Endothelial cell of umbilical vein (primary cell): ENCODE results near the gene TMEM95. TPM values are rescaled to one million over a fixed set of nuclear protein-coding genes. Genes with fewer than 3 reads are reported as not detected.
"Not testable (repeated sequence)": the region's sequence is repeated elsewhere in the genome, so short reads cannot be mapped to it uniquely, and the experiment has no call there.

Source experiments
- BruUV-seq: library from RNA; stranded (reverse); fragments of 400-500 nt; replicated peaks from 2 replicates; lab custom pipeline; 2021; lab: Mats Ljungman, UMichigan
- CTCF ChIA-PET: fragments of 300-600, 350-600 bp; sonication (Branson Sonifier 250); formaldehyde crosslinking; loops from one replicate; lab custom pipeline; 2021; ENCODE audit warnings: antibody characterized with exemption, inconsistent platforms; lab: Charles Lee
- POLR2A ChIA-PET: fragments of 300-600, 350-600 bp; sonication (Branson Sonifier 250); formaldehyde crosslinking; loops from one replicate; lab custom pipeline; 2021; ENCODE audit warnings: antibody characterized with exemption, inconsistent platforms; lab: Charles Lee
- DNase-seq: peaks from one replicate; pipeline ENCODE4 v3.0.0-alpha.2; 2011; ENCODE audit warnings: low read depth, low spot score
- FAIRE-seq: peaks from 2 replicates; lab custom pipeline; 2011; peaks lifted over from hg19 to GRCh38; lab: Jason Lieb, UNC
- H2AFZ ChIP-seq: 2 replicates; pipeline ENCODE4 v1.6.0; 2012; ENCODE audit warnings: low read depth, low read length, control low read depth, inconsistent platforms
- H3K27ac ChIP-seq: 2 replicates; pipeline ENCODE4 v1.5.1; 2011; ENCODE audit warnings: low read depth, mild to moderate bottlenecking, control low read depth, low read length, moderate library complexity; ENCODE audit not compliant: insufficient read depth
- H3K27me3 ChIP-seq, 2 experiments: 2 replicates each; pipeline versions ENCODE4 v1.6.0 to v1.6.1; 2011; ENCODE audit warnings: low read length in 2 of 2, mixed read lengths in 1 of 2; ENCODE audit not compliant: control insufficient read depth in 2 of 2, insufficient read depth in 2 of 2
- H3K36me3 ChIP-seq, 2 experiments: 2 replicates in 1 of 2; 3 replicates in 1 of 2; pipeline ENCODE4 v1.5.1; 2011; ENCODE audit warnings: low read length in 2 of 2, mild to moderate bottlenecking in 1 of 2, moderate library complexity in 1 of 2; ENCODE audit not compliant: control insufficient read depth in 2 of 2, insufficient read depth in 2 of 2; ENCODE audit errors: extremely low read depth in 1 of 2
- H3K4me1 ChIP-seq: 3 replicates; pipeline ENCODE4 v1.5.1; 2011; ENCODE audit warnings: mild to moderate bottlenecking, low read length; ENCODE audit not compliant: control insufficient read depth, insufficient read depth; ENCODE audit errors: extremely low read depth
- H3K4me2 ChIP-seq: 2 replicates; pipeline ENCODE4 v1.6.1; 2011; ENCODE audit warnings: low read length, control low read depth, mixed read lengths; ENCODE audit not compliant: insufficient read depth
- H3K4me3 ChIP-seq, 3 experiments: fragments of 200-600 bp in 1 of 3; sonication (generic), shearing (Covaris generic) in 1 of 3; replicated peaks in 1 of 3; 2 replicates each; pipeline ENCODE4 v1.5.1; 2011 to 2016; ENCODE audit warnings: control low read depth in 3 of 3, low read length in 3 of 3, mild to moderate bottlenecking in 2 of 3, inconsistent platforms in 1 of 3, low read depth in 1 of 3, moderate library complexity in 1 of 3; ENCODE audit not compliant: insufficient read depth in 1 of 3
- H3K79me2 ChIP-seq: 2 replicates; pipeline ENCODE4 v1.6.0; 2012; ENCODE audit warnings: low read length, inconsistent platforms; ENCODE audit not compliant: control insufficient read depth, insufficient read depth
- H3K9ac ChIP-seq: replicated peaks from 2 replicates; pipeline ENCODE3; 2011; ENCODE audit warnings: low read length, control low read depth; ENCODE audit not compliant: insufficient read depth; ENCODE audit errors: extremely low read depth
- H3K9me1 ChIP-seq: replicated peaks from 3 replicates; pipeline ENCODE4 v1.6.0; 2011; ENCODE audit warnings: mild to moderate bottlenecking, low read length; ENCODE audit not compliant: control insufficient read depth, insufficient read depth; ENCODE audit errors: extremely low read depth
- H3K9me3 ChIP-seq: replicated peaks from 2 replicates; pipeline ENCODE4 v1.5.1; 2012; ENCODE audit warnings: low read length, inconsistent platforms; ENCODE audit not compliant: control insufficient read depth, insufficient read depth
- H4K20me1 ChIP-seq: replicated peaks from 2 replicates; pipeline ENCODE3; 2011; ENCODE audit warnings: mild to moderate bottlenecking, low read length; ENCODE audit not compliant: control insufficient read depth, insufficient read depth; ENCODE audit errors: extremely low read depth
- CTCF ChIP-seq, 2 donors: IDR thresholded peaks; 1 replicate in 1 of 2; 2 replicates in 1 of 2; pipeline ENCODE4 v1.5.1; 2011; ENCODE audit warnings: low read length in 2 of 2, mild to moderate bottlenecking in 2 of 2, moderate library complexity in 2 of 2, control low read depth in 1 of 2, inconsistent platforms in 1 of 2, low read depth in 1 of 2; ENCODE audit not compliant: insufficient read depth in 1 of 2; ENCODE audit errors: extremely low read depth in 1 of 2
- EZH2 ChIP-seq: IDR thresholded peaks from 2 replicates; pipeline ENCODE4 v1.6.1; 2012; ENCODE audit warnings: borderline replicate concordance, low read depth, mild to moderate bottlenecking, moderate library complexity, low read length, inconsistent platforms; ENCODE audit not compliant: severe bottlenecking
- FOS ChIP-seq: IDR thresholded peaks from 2 replicates; pipeline ENCODE4 v1.6.1; 2011; ENCODE audit warnings: mild to moderate bottlenecking, low read length, moderate library complexity, borderline replicate concordance; ENCODE audit not compliant: insufficient read depth
- GATA2 ChIP-seq: IDR thresholded peaks from 2 replicates; pipeline ENCODE4 v1.7.0; 2011; ENCODE audit warnings: low read depth, mild to moderate bottlenecking, moderate library complexity, mixed read lengths, low read length; ENCODE audit not compliant: insufficient read length, insufficient read depth
- JUN ChIP-seq: IDR thresholded peaks from 2 replicates; pipeline ENCODE4 v1.6.1; 2011; ENCODE audit warnings: borderline replicate concordance, low read depth; ENCODE audit not compliant: insufficient read length, insufficient read depth
- MYC ChIP-seq: IDR thresholded peaks from one replicate; pipeline ENCODE4 v1.6.1; 2011; ENCODE audit warnings: mild to moderate bottlenecking, low read depth, low read length
- POLR2A ChIP-seq: IDR thresholded peaks from 2 replicates; pipeline ENCODE4 v1.6.1; 2012; ENCODE audit warnings: low read depth, mild to moderate bottlenecking, control low read depth, low read length
- POLR2AphosphoS5 ChIP-seq: IDR thresholded peaks from 2 replicates; pipeline ENCODE4 v1.6.1; 2012; ENCODE audit warnings: low read depth, mild to moderate bottlenecking, control low read depth, low read length, moderate library complexity; ENCODE audit not compliant: insufficient read depth
- dilution Hi-C: fragments of 300-500 bp; cut with MboI; formaldehyde crosslinking; loops from one replicate; pipeline ENCODE4 v1.15.0; 2019; ENCODE audit warnings: low sequenced_read_pairs; ENCODE audit not compliant: extremely low pct_ligation_motif_present
- intact Hi-C: fragments of 100-400 bp; cut with micrococcal nuclease; formaldehyde crosslinking; loops from one replicate; pipeline ENCODE4 v1.10.0; 2022
- polyA plus RNA-seq, 4 experiments: library from polyadenylated mRNA; depleted of rRNA in 3 of 4; stranded (reverse) in 3 of 4; unstranded in 1 of 4; fragments of >200 nt; gene quantifications; 2 replicates each; pipeline versions ENCODE4 v1.2.1 to v1.2.3, GENCODE V29; 2011 to 2012; ENCODE audit warnings: missing spikeins in 1 of 4
- total RNA-seq: library from RNA; stranded (reverse); gene quantifications from 2 replicates; pipeline ENCODE4 v1.2.3, GENCODE V29; 2021
- TF ChIP-seq, protein P1 (sequence below): IDR thresholded peaks from 2 replicates; pipeline ENCODE4 v1.6.1; 2011; ENCODE audit not compliant: insufficient read depth, insufficient read length

Gene TMEM95
- total and polyA plus RNA-seq, 2 donors (not counting 3 experiments of a cell fraction or from before 2014, with no cell fraction given), result not detected

GRCh38 chr17:7336240-7337175 is 18.4 kb upstream of the TMEM95 start, which contains the start of gene ACAP1:
Gene ACAP1, plus strand, starts transcription at chr17:7336529. Its CDS starts 206 bp downstream, at chr17:7336735.
- Histone ChIP-seq H3K27ac (no peak within 1 kb of the TSS), H3K79me2 (no peaks in the 10 kb centered on the region), H3K4me3 (no peak within 1 kb of the TSS), H3K9me3 (no peaks in the 10 kb centered on the region), H3K4me1 (no peaks in the 10 kb centered on the region), H4K20me1 (no peaks in the 10 kb centered on the region), H3K4me2 (no peak within 1 kb of the TSS), H3K27me3 (peaks cover 0 to 2% of the 10 kb centered on the region in 2 experiments), H3K9me1 (no peaks in the 10 kb centered on the region), H3K36me3 (no peaks in the 10 kb centered on the region), H2AFZ (no peak within 1 kb of the TSS), H3K9ac (no peak within 1 kb of the TSS)
- DNase-seq (no peak), FAIRE-seq (no peak)
- ChIA-PET CTCF (interaction anchor here (0.7 to 2.0 kb wide), 9 partner anchors 9 to 291 kb away, joined by 3 to 8 read pairs (median 4); partner anchors contain the start of gene PHF23), POLR2A (interaction anchor here (0.7 kb wide), 1 partner anchor 38 kb away, joined by 3 read pairs; no protein-coding TSS in a partner anchor)
- intact Hi-C loops, result no loop called here
- no peak for TF ChIP-seq POLR2A
- TF ChIP-seq MYC, result no peak
- TF ChIP-seq, protein P1, sequence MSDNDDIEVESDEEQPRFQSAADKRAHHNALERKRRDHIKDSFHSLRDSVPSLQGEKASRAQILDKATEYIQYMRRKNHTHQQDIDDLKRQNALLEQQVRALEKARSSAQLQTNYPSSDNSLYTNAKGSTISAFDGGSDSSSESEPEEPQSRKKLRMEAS, result no peak
- TF ChIP-seq FOS, result no peak
- no peak for TF ChIP-seq JUN
- TF ChIP-seq EZH2, result no peak
- no peak for TF ChIP-seq POLR2AphosphoS5
- no peak for TF ChIP-seq CTCF (IDR thresholded peaks at IDR 0.05; ENCODE audit: extremely low read depth in 1 of 2, insufficient read depth in 1 of 2, low read depth in 1 of 2, low read length in 2 of 2)
- TF ChIP-seq GATA2, result no peak
- no TSS peak for BruUV-seq
- dilution Hi-C loops, result no loop called here

DNA sequence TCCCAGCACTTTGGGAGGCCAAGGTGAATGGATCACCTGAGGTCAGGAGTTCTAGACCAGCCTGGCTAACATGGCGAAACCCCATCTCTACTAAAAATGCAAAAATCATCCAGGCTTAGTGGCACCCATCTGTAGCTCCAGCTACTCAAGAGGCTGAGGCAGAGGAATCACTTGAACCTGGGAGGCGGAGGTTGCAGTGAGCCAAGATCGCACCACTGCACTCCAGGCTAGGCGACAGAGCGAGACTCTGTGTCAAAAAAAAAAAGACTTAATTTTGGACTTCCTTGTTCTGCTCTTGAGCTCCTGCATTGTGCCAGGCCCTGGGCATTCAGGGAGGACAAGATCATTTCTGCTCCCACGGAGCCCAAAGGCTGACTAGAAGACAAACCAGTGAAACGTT is 17.4 kb upstream of the TMEM95 start:
- DNase-seq, H3K9me3 ChIP-seq, H3K79me2 ChIP-seq, H2AFZ ChIP-seq, H3K27me3 ChIP-seq, POLR2A ChIA-PET, H3K36me3 ChIP-seq, H3K4me3 ChIP-seq, H4K20me1 ChIP-seq, H3K4me1 ChIP-seq, BruUV-seq, intact Hi-C loops, FAIRE-seq, H3K27ac ChIP-seq, H3K9ac ChIP-seq, H3K4me2 ChIP-seq, dilution Hi-C loops, H3K9me1 ChIP-seq: not testable (repeated sequence)
- CTCF ChIA-PET, result interaction anchor here (0.6 to 2.0 kb wide), 7 partner anchors 12 to 292 kb away, joined by 3 to 8 read pairs (median 4); no protein-coding TSS in a partner anchor
